Lung (tissue), 12 donors: ENCODE results near the gene PASD1. TPM values are rescaled to one million over a fixed set of nuclear protein-coding genes. Genes with fewer than 3 reads are reported as not detected.

ENCODE experiments used
- ATAC-seq: fragments of 200-7000 bp; cut with Tn5 transposase; one replicate; pipeline ENCODE4 v1.9.1; 2020; ENCODE audit warnings: moderate number of reproducible peaks; ENCODE audit not compliant: insufficient read depth, low FRiP score
- DNase-seq, 3 donors: peaks; one replicate each; pipeline ENCODE4 v3.0.0-alpha.2; 2013 to 2017
- H3K27ac ChIP-seq, 2 donors: one replicate each; pipeline ENCODE4 v1.5.1; 2013; ENCODE audit warnings: mild to moderate bottlenecking in 2 of 2, moderate library complexity in 2 of 2, control low read depth in 1 of 2, inconsistent platforms in 1 of 2, low read depth in 1 of 2, low read length in 1 of 2
- H3K27me3 ChIP-seq, 3 donors: one replicate each; pipeline ENCODE4 v1.5.1; 2013; ENCODE audit warnings: low read length in 2 of 3; ENCODE audit not compliant: control insufficient read depth in 3 of 3, insufficient read depth in 3 of 3
- H3K36me3 ChIP-seq, 4 donors: one replicate each; pipeline ENCODE4 v1.5.1; 2013; ENCODE audit warnings: low read length in 4 of 4, mild to moderate bottlenecking in 1 of 4, moderate library complexity in 1 of 4; ENCODE audit not compliant: control insufficient read depth in 4 of 4, insufficient read depth in 4 of 4
- H3K4me1 ChIP-seq, 5 donors: one replicate each; pipeline ENCODE4 v1.5.1; 2013; ENCODE audit warnings: low read length in 5 of 5, mild to moderate bottlenecking in 2 of 5, moderate library complexity in 1 of 5; ENCODE audit not compliant: control insufficient read depth in 5 of 5, insufficient read depth in 5 of 5
- H3K4me3 ChIP-seq: one replicate; pipeline ENCODE4 v1.5.1; 2013; ENCODE audit warnings: mild to moderate bottlenecking, control low read depth, moderate library complexity
- H3K9ac ChIP-seq, 2 donors: one replicate each; pipeline ENCODE4 v1.5.1; 2013; ENCODE audit warnings: low read length in 2 of 2, control low read depth in 1 of 2; ENCODE audit not compliant: insufficient read depth in 1 of 2
- H3K9me3 ChIP-seq, 4 donors: one replicate each; pipeline ENCODE4 v1.5.1; 2013; ENCODE audit warnings: low read length in 3 of 4, mild to moderate bottlenecking in 1 of 4, moderate library complexity in 1 of 4; ENCODE audit not compliant: control insufficient read depth in 4 of 4, insufficient read depth in 3 of 4
- WGBS, 2 donors: extraction: QIAGEN DNeasy Blood & Tissue Kit; methylation state at CpG; one replicate each; pipeline ENCODE4 v1.1.7; 2013; 5-methylcytosine and 5-hydroxymethylcytosine counted together
- polyA plus RNA-seq, 2 donors: library from polyadenylated mRNA; stranded (reverse); fragments of 200-250 nt; gene quantifications; one replicate each; pipeline ENCODE4 v1.2.1, GENCODE V29; 2013
- total RNA-seq, 2 donors: library from RNA; depleted of rRNA in 1 of 2; stranded (reverse); fragments of >200 nt in 1 of 2; gene quantifications; one replicate each; pipeline ENCODE4 v1.2.1, GENCODE V29; 2014 to 2021
- TF ChIP-seq, protein P1 (sequence below): IDR thresholded peaks from 2 replicates; pipeline ENCODE4 v1.5.1; 2012; ENCODE audit warnings: mild to moderate bottlenecking; ENCODE audit errors: control extremely low read depth, extremely low read depth
- donor health status: control.
- donor health status: control.
- donor health status: Bipolar disorder and iron deficiency.
- donor health status: healthy.
- donor health status: DM: yes; HTN: yes; CAD: no.

PASD1 gene
- total and polyA plus RNA-seq, 4 donors, result not detected

DNA sequence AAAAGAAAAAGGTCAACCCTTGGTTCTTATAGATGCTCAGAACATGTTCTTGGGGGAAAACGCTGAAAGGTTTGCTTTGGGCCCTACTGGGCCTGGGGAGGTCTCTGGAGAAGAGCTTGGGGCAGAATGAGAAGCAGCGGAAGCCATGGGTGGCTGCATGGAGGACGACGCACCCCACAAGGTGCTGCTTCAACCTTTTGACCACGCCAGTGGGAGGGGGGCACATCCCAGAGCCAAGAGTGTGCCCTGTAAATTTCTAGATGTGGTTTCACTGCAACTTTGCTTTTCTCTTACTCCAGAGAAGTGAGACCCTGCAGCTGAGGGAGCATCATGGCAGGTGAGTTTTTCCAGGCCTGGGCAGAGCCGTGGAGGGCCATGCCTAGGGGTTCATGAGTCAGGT lies 135.0 kb downstream of the PASD1 start:
- DNase-seq, result no peak
- peaks cover 0 to 2% (median 0%) of the 10 kb centered on the region in 5 donors for H3K4me1 ChIP-seq
- H3K27me3 ChIP-seq, result peaks cover 6 to 8% (median 6%) of the 10 kb centered on the region in 3 donors
- H3K9me3 ChIP-seq, result peaks cover 0 to 6% (median 0%) of the 10 kb centered on the region in 4 donors
- H3K36me3 ChIP-seq, result no peaks in the 10 kb centered on the region
- no peak for ATAC-seq
- H3K9ac ChIP-seq, result no peak overlapping the region
- TF ChIP-seq, protein P1, sequence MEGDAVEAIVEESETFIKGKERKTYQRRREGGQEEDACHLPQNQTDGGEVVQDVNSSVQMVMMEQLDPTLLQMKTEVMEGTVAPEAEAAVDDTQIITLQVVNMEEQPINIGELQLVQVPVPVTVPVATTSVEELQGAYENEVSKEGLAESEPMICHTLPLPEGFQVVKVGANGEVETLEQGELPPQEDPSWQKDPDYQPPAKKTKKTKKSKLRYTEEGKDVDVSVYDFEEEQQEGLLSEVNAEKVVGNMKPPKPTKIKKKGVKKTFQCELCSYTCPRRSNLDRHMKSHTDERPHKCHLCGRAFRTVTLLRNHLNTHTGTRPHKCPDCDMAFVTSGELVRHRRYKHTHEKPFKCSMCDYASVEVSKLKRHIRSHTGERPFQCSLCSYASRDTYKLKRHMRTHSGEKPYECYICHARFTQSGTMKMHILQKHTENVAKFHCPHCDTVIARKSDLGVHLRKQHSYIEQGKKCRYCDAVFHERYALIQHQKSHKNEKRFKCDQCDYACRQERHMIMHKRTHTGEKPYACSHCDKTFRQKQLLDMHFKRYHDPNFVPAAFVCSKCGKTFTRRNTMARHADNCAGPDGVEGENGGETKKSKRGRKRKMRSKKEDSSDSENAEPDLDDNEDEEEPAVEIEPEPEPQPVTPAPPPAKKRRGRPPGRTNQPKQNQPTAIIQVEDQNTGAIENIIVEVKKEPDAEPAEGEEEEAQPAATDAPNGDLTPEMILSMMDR, result no peak
- no peak overlapping the region for H3K4me3 ChIP-seq
- H3K27ac ChIP-seq, result no peak overlapping the region
- 67 to 91% methylated on average over 6 of the region's 6 CpGs for WGBS, 2 donors

GRCh38 chrX:151699746-151700145 lies 136.3 kb downstream of the PASD1 start:
- Histone ChIP-seq H3K9me3 (peaks cover 0 to 6% (median 0%) of the 10 kb centered on the region in 4 donors), H3K4me1 (peaks cover 0 to 2% (median 0%) of the 10 kb centered on the region in 5 donors), H3K27me3 (peaks cover 0 to 6% (median 6%) of the 10 kb centered on the region in 3 donors), H3K27ac (no peak overlapping the region), H3K9ac (no peak overlapping the region), H3K4me3 (no peak overlapping the region), H3K36me3 (no peaks in the 10 kb centered on the region)
- 86 to 93% methylated on average over 9 of the region's 9 CpGs for WGBS, 2 donors
- ATAC-seq (no peak), DNase-seq (no peak)
- TF ChIP-seq, protein P1, result no peak

- H3K27ac ChIP-seq, result no peak overlapping the region
- peaks cover 0 to 2% (median 0%) of the 10 kb centered on the region in 5 donors for H3K4me1 ChIP-seq
- peaks cover 0 to 6% (median 0%) of the 10 kb centered on the region in 3 donors for H3K27me3 ChIP-seq
- H3K9ac ChIP-seq, result no peak overlapping the region
- ATAC-seq (no peak), DNase-seq (no peak)
- H3K9me3 ChIP-seq, result peaks cover 0 to 6% (median 0%) of the 10 kb centered on the region in 4 donors
- WGBS, 2 donors, result 85 to 95% methylated on average over 13 to 16 of the region's 16 CpGs
- H3K4me3 ChIP-seq, result no peak overlapping the region
- H3K36me3 ChIP-seq, result no peaks in the 10 kb centered on the region
- TF ChIP-seq, protein P1, result no peak
Observed at GRCh38 chrX:151700581-151700980, 137.1 kb downstream of the PASD1 start.

GRCh38 chrX:151701071-151701470 lies 137.6 kb downstream of the PASD1 start:
- WGBS, 2 donors, result 95 to 96% methylated on average over 4 of the region's 4 CpGs
- Histone ChIP-seq H3K36me3 (no peaks in the 10 kb centered on the region), H3K27me3 (peaks cover 0 to 4% (median 0%) of the 10 kb centered on the region in 3 donors), H3K4me1 (peaks cover 0 to 2% (median 0%) of the 10 kb centered on the region in 5 donors), H3K27ac (no peak overlapping the region), H3K9me3 (peaks cover 0 to 6% (median 0%) of the 10 kb centered on the region in 4 donors), H3K4me3 (no peak overlapping the region), H3K9ac (no peak overlapping the region)
- TF ChIP-seq, protein P1, result no peak
- ATAC-seq (no peak), DNase-seq (no peak)
